DOHH2 (cell line): ENCODE measurements around the gene CMTM3.

ENCODE experiments used
- CTCF ChIP-seq: fragments of 200-600 bp; sonication (generic); IDR thresholded peaks from one replicate; pipeline ENCODE4 v1.5.1; 2014; ENCODE audit warnings: antibody characterized with exemption, mild to moderate bottlenecking, low read depth, low read length; ENCODE audit not compliant: poor library complexity, severe bottlenecking
- EZH2phosphoT487 ChIP-seq: fragments of 200-600 bp; sonication (generic); IDR thresholded peaks from 2 replicates; pipeline ENCODE4 v1.6.1; 2017; ENCODE audit warnings: borderline replicate concordance, mild to moderate bottlenecking, antibody characterized with exemption, low read length, moderate library complexity, mixed read lengths

- TF ChIP-seq CTCF (no peak), EZH2phosphoT487 (no peak)
Observed at GRCh38 chr16:66614161-66614802, 9.8 kb downstream of the CMTM3 start.
